ENCODE measurements around the gene CPVL.

GRCh38 chr7:29030781-29031275, 115.5 kb downstream of the CPVL start:
- no peak for TF ChIP-seq CTCF (conservative IDR thresholded peaks at IDR 0.05 in 1 of 2, IDR thresholded peaks at IDR 0.05 in 1 of 2; ENCODE audit: extremely low read depth in 1 of 2, insufficient read depth in 1 of 2, low read depth in 1 of 2, low read length in 2 of 2)
- TF ChIP-seq EZH2 (IDR thresholded peaks at IDR 0.05; ENCODE audit: borderline replicate concordance, low read length), result no peak
